ENCODE results near the gene NCS1.

- TF ChIP-seq, protein P1, sequence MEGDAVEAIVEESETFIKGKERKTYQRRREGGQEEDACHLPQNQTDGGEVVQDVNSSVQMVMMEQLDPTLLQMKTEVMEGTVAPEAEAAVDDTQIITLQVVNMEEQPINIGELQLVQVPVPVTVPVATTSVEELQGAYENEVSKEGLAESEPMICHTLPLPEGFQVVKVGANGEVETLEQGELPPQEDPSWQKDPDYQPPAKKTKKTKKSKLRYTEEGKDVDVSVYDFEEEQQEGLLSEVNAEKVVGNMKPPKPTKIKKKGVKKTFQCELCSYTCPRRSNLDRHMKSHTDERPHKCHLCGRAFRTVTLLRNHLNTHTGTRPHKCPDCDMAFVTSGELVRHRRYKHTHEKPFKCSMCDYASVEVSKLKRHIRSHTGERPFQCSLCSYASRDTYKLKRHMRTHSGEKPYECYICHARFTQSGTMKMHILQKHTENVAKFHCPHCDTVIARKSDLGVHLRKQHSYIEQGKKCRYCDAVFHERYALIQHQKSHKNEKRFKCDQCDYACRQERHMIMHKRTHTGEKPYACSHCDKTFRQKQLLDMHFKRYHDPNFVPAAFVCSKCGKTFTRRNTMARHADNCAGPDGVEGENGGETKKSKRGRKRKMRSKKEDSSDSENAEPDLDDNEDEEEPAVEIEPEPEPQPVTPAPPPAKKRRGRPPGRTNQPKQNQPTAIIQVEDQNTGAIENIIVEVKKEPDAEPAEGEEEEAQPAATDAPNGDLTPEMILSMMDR (IDR thresholded peaks at IDR 0.05), result no peak
- TF ChIP-seq POLR2A (IDR thresholded peaks at IDR 0.05; ENCODE audit: low read depth) (no peak), EP300 (IDR thresholded peaks at IDR 0.05) (no peak)
These were observed 29.6 kb upstream of the NCS1 start for GRCh38 chr9:130142641-130143040.

Measured in esophagus muscularis mucosa (tissue), 4 donors.